Neural cell (in vitro differentiated cells): ENCODE measurements around the gene XDH. TPM values are rescaled to one million over a fixed set of nuclear protein-coding genes. Genes with fewer than 3 reads are reported as not detected.

Experiments
- H2AFZ ChIP-seq: fragments of 200-600, 300-800 bp; sonication (generic), shearing (Covaris generic); 2 replicates; pipeline ENCODE4 v1.6.0; 2014; ENCODE audit warnings: low read depth, mild to moderate bottlenecking, antibody characterized with exemption, low read length, moderate library complexity
- H3F3A ChIP-seq: fragments of 200-600 bp; shearing (Covaris generic); 2 replicates; pipeline ENCODE4 v1.6.1; 2016; ENCODE audit warnings: mild to moderate bottlenecking, moderate library complexity, mixed read lengths, antibody characterized with exemption, low read length; ENCODE audit not compliant: insufficient read depth, poor library complexity, severe bottlenecking
- H3K27ac ChIP-seq: fragments of 200-600, 300-800 bp; sonication (generic), shearing (Covaris generic); 2 replicates; pipeline ENCODE4 v1.5.1; 2014; ENCODE audit warnings: mild to moderate bottlenecking, low read length, moderate library complexity
- H3K27me3 ChIP-seq: fragments of 300-800, 200-600 bp; sonication (generic), shearing (Covaris generic); 2 replicates; pipeline ENCODE4 v1.6.0; 2014; ENCODE audit warnings: mild to moderate bottlenecking, low read depth, low read length, moderate library complexity; ENCODE audit not compliant: insufficient read depth
- H3K36me3 ChIP-seq: fragments of 300-800, 200-600 bp; sonication (generic), shearing (Covaris generic); 2 replicates; pipeline ENCODE4 v1.5.1; 2014; ENCODE audit warnings: mild to moderate bottlenecking, antibody characterized with exemption, low read length, moderate library complexity; ENCODE audit not compliant: insufficient read depth
- H3K4me2 ChIP-seq: fragments of 300-800, 200-600 bp; sonication (generic), shearing (Covaris generic); 2 replicates; pipeline ENCODE4 v1.6.0; 2014; ENCODE audit warnings: mild to moderate bottlenecking, low read length
- H3K4me3 ChIP-seq: fragments of 300-800, 200-600 bp; sonication (generic), shearing (Covaris generic); 2 replicates; pipeline ENCODE4 v1.5.1; 2014; ENCODE audit warnings: mild to moderate bottlenecking, low read length, moderate library complexity
- H3K79me2 ChIP-seq: fragments of 200-600 bp; shearing (Covaris generic); replicated peaks from 2 replicates; pipeline ENCODE4 v1.6.0; 2014; ENCODE audit warnings: mild to moderate bottlenecking, low read length, moderate library complexity; ENCODE audit not compliant: insufficient read depth
- H3K9ac ChIP-seq: fragments of 300-800, 200-600 bp; sonication (generic), shearing (Covaris generic); 2 replicates; pipeline ENCODE4 v1.6.1; 2016; ENCODE audit warnings: mild to moderate bottlenecking, low read length, mixed read lengths
- H3K9me2 ChIP-seq: fragments of 200-600 bp; shearing (Covaris generic); 2 replicates; pipeline ENCODE4 v1.6.1; 2016; ENCODE audit warnings: mild to moderate bottlenecking, low read length, mixed read lengths; ENCODE audit not compliant: insufficient read depth
- H3K9me3 ChIP-seq: fragments of 200-600, 300-800 bp; sonication (generic), shearing (Covaris generic); 2 replicates; pipeline ENCODE4 v1.6.1; 2016; ENCODE audit warnings: mild to moderate bottlenecking, mixed run types, low read length, moderate library complexity, mixed read lengths
- H4K20me1 ChIP-seq: fragments of 200-600 bp; shearing (Covaris generic); 2 replicates; pipeline ENCODE4 v1.6.1; 2016; ENCODE audit warnings: mild to moderate bottlenecking, mixed run types; ENCODE audit not compliant: insufficient read depth
- EP300 ChIP-seq: fragments of 450-650 bp; conservative IDR thresholded peaks from 2 replicates; pipeline ENCODE4 v1.6.1; 2014; ENCODE audit warnings: antibody characterized with exemption, mild to moderate bottlenecking, moderate library complexity; ENCODE audit not compliant: poor library complexity, severe bottlenecking
- MXI1 ChIP-seq: fragments of 450-650 bp; conservative IDR thresholded peaks from 2 replicates; pipeline ENCODE4 v1.6.1; 2014; ENCODE audit warnings: antibody characterized with exemption, mild to moderate bottlenecking; ENCODE audit not compliant: poor library complexity, severe bottlenecking
- POLR2AphosphoS5 ChIP-seq: IDR thresholded peaks from 2 replicates; pipeline ENCODE4 v1.6.1; 2012
- RAD21 ChIP-seq: fragments of 450-650 bp; conservative IDR thresholded peaks from 2 replicates; pipeline ENCODE4 v1.6.1; 2014; ENCODE audit warnings: antibody characterized with exemption, mild to moderate bottlenecking, moderate library complexity
- SMC3 ChIP-seq: fragments of 450-650 bp; conservative IDR thresholded peaks from 2 replicates; pipeline ENCODE4 v1.6.1; 2014; ENCODE audit warnings: antibody characterized with exemption, mild to moderate bottlenecking, moderate library complexity; ENCODE audit not compliant: poor library complexity
- TAF1 ChIP-seq: IDR thresholded peaks from 2 replicates; pipeline ENCODE4 v1.6.1; 2012; ENCODE audit warnings: low read depth
- polyA plus RNA-seq: library from polyadenylated mRNA; depleted of rRNA; stranded (reverse); fragments of >200 nt; gene quantifications from 2 replicates; pipeline ENCODE4 v1.2.3, GENCODE V29; 2014
- TF ChIP-seq, protein P1 (sequence below): IDR thresholded peaks from 2 replicates; pipeline ENCODE4 v1.6.1; 2012; ENCODE audit warnings: borderline replicate concordance
- TF ChIP-seq, protein P2 (sequence below): fragments of 450-650 bp; IDR thresholded peaks from 2 replicates; pipeline ENCODE4 v1.5.1; 2014; ENCODE audit warnings: antibody characterized with exemption, mild to moderate bottlenecking, moderate library complexity; ENCODE audit not compliant: poor library complexity, severe bottlenecking

XDH gene
- polyA plus RNA-seq, 1 donor from 2014 or later, result 0.48 TPM

DNA sequence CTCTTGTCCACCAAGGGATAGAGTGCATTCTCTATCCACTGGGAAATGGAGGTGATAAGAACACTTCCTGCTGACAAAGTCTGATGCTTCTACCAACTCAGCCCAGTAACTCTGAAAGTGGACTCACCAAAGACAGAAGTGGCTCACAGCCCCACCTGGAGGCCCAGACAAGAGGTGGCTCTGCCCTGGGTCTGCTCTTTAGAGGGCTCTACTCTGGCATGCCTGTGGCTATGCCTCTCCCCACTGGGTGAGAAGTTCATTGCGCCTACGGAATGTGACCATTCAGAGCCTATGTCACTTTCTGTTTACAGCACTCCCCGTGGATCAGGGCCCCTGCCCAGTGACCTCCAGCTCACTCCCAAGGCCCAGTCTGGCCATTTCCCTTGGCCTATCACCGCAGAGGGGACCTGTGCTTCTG is 13.5 kb upstream of the XDH start:
- TF ChIP-seq, protein P1, sequence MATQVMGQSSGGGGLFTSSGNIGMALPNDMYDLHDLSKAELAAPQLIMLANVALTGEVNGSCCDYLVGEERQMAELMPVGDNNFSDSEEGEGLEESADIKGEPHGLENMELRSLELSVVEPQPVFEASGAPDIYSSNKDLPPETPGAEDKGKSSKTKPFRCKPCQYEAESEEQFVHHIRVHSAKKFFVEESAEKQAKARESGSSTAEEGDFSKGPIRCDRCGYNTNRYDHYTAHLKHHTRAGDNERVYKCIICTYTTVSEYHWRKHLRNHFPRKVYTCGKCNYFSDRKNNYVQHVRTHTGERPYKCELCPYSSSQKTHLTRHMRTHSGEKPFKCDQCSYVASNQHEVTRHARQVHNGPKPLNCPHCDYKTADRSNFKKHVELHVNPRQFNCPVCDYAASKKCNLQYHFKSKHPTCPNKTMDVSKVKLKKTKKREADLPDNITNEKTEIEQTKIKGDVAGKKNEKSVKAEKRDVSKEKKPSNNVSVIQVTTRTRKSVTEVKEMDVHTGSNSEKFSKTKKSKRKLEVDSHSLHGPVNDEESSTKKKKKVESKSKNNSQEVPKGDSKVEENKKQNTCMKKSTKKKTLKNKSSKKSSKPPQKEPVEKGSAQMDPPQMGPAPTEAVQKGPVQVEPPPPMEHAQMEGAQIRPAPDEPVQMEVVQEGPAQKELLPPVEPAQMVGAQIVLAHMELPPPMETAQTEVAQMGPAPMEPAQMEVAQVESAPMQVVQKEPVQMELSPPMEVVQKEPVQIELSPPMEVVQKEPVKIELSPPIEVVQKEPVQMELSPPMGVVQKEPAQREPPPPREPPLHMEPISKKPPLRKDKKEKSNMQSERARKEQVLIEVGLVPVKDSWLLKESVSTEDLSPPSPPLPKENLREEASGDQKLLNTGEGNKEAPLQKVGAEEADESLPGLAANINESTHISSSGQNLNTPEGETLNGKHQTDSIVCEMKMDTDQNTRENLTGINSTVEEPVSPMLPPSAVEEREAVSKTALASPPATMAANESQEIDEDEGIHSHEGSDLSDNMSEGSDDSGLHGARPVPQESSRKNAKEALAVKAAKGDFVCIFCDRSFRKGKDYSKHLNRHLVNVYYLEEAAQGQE, result no peak
- TF ChIP-seq TAF1, result no peak
- no peaks in the 10 kb centered on the region for H4K20me1 ChIP-seq
- no peak overlapping the region for H2AFZ ChIP-seq
- H3K9me3 ChIP-seq, result no peaks in the 10 kb centered on the region
- H3K4me3 ChIP-seq, result no peak overlapping the region
- H3K36me3 ChIP-seq, result no peaks in the 10 kb centered on the region
- no peaks in the 10 kb centered on the region for H3K79me2 ChIP-seq
- no peaks in the 10 kb centered on the region for H3F3A ChIP-seq
- H3K27ac ChIP-seq, result no peak overlapping the region
- H3K4me2 ChIP-seq, result no peak overlapping the region
- no peaks in the 10 kb centered on the region for H3K27me3 ChIP-seq
- H3K9me2 ChIP-seq, result no peaks in the 10 kb centered on the region
- H3K9ac ChIP-seq, result no peak overlapping the region

DNA sequence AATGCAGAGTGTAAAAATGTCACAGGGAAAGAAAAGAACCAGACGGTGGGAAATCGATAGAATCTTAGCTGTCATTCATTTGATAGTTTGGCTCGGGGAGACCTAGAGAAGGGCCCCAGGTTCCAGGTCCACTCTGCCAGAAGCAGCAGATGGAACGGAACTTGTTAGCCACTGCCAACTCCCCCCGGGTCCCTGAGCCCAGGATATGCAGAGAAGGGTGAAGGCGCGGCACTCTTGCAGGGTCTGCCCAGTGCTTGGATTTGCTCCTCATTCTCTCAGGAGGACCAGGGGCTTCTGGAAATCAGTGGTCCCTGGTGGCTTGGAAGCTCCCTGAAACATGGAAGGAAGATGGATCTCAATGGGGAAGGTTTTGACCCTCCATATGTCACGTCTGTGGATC is 11.6 kb upstream of the XDH start:
- H4K20me1 ChIP-seq, result no peaks in the 10 kb centered on the region
- H2AFZ ChIP-seq, result no peak overlapping the region
- no peak overlapping the region for H3K4me3 ChIP-seq
- H3K9ac ChIP-seq, result no peak overlapping the region
- H3K9me3 ChIP-seq, result no peaks in the 10 kb centered on the region
- no peaks in the 10 kb centered on the region for H3K79me2 ChIP-seq
- no peaks in the 10 kb centered on the region for H3K36me3 ChIP-seq
- no peaks in the 10 kb centered on the region for H3K9me2 ChIP-seq
- TF ChIP-seq SMC3 (no peak), TAF1 (no peak), MXI1 (no peak), POLR2AphosphoS5 (no peak), EP300 (no peak), RAD21 (no peak)
- TF ChIP-seq, protein P2, sequence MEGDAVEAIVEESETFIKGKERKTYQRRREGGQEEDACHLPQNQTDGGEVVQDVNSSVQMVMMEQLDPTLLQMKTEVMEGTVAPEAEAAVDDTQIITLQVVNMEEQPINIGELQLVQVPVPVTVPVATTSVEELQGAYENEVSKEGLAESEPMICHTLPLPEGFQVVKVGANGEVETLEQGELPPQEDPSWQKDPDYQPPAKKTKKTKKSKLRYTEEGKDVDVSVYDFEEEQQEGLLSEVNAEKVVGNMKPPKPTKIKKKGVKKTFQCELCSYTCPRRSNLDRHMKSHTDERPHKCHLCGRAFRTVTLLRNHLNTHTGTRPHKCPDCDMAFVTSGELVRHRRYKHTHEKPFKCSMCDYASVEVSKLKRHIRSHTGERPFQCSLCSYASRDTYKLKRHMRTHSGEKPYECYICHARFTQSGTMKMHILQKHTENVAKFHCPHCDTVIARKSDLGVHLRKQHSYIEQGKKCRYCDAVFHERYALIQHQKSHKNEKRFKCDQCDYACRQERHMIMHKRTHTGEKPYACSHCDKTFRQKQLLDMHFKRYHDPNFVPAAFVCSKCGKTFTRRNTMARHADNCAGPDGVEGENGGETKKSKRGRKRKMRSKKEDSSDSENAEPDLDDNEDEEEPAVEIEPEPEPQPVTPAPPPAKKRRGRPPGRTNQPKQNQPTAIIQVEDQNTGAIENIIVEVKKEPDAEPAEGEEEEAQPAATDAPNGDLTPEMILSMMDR, result no peak
- H3K4me2 ChIP-seq, result no peak overlapping the region
- H3K27me3 ChIP-seq, result no peaks in the 10 kb centered on the region
- H3K27ac ChIP-seq, result no peak overlapping the region
- H3F3A ChIP-seq, result no peaks in the 10 kb centered on the region

DNA sequence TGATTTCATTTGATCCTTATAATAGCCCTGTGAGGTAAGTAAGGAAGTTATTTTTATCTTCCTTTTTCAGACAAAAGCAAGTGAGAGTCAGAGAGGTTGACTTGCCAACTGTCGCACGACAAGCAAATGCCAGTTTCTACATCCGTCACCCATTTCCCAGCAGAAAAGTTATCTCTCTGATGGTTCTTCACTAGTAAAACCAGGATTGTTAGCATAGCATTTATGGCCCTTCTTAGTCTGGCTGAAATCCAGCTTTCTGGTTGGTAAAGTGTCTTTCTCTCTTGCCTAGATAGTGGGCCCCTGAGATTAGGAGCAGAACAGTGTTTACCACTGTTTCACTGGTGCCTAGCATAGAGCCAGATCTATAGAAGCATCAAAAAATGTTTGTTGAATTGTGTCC is 7.1 kb upstream of the XDH start:
- no peak overlapping the region for H3K4me2 ChIP-seq
- H3K9me3 ChIP-seq, result peaks cover 4% of the 10 kb centered on the region
- H3F3A ChIP-seq, result no peaks in the 10 kb centered on the region
- TF ChIP-seq MXI1, result no peak
- no peak for TF ChIP-seq RAD21
- no peak for TF ChIP-seq EP300
- H3K27me3 ChIP-seq, result no peaks in the 10 kb centered on the region
- H3K27ac ChIP-seq, result no peak overlapping the region
- no peak overlapping the region for H3K9ac ChIP-seq
- H2AFZ ChIP-seq, result no peak overlapping the region
- no peaks in the 10 kb centered on the region for H4K20me1 ChIP-seq
- no peaks in the 10 kb centered on the region for H3K79me2 ChIP-seq
- no peaks in the 10 kb centered on the region for H3K36me3 ChIP-seq
- no peaks in the 10 kb centered on the region for H3K9me2 ChIP-seq
- no peak overlapping the region for H3K4me3 ChIP-seq
